ENCODE results near the gene DNMT3L.
"Not testable (repeated sequence)": the region's sequence is repeated elsewhere in the genome, so short reads cannot be mapped to it uniquely, and the experiment has no call there.

DNMT3L gene

GRCh38 chr21:44294391-44295162, 32.9 kb upstream of the DNMT3L start:
- DNase-seq = no peak

- DNase-seq = no peak
These were observed 32.0 kb upstream of the DNMT3L start for GRCh38 chr21:44293551-44294231.

- DNase-seq = no peak
These were observed 31.1 kb upstream of the DNMT3L start for GRCh38 chr21:44292812-44293195.

GRCh38 chr21:44291936-44292811, 30.5 kb upstream of the DNMT3L start:
- DNase-seq = no peak

- DNase-seq = no peak
These were observed 29.6 kb upstream of the DNMT3L start for GRCh38 chr21:44291078-44291935.

- no peak for DNase-seq
These were observed 28.8 kb upstream of the DNMT3L start for GRCh38 chr21:44290327-44291077.

- DNase-seq = no peak
These were observed 27.8 kb upstream of the DNMT3L start for GRCh38 chr21:44289381-44290010.

- DNase-seq = no peak
These were observed 26.8 kb upstream of the DNMT3L start for GRCh38 chr21:44288251-44289110.

GRCh38 chr21:44286716-44287632, 25.3 kb upstream of the DNMT3L start:
- DNase-seq = no peak

- no peak for DNase-seq
These were observed 24.5 kb upstream of the DNMT3L start for GRCh38 chr21:44286086-44286715.

GRCh38 chr21:44285138-44285992, 23.7 kb upstream of the DNMT3L start, which contains the start of gene AIRE:
AIRE (plus strand) TSS chr21:44285876; CDS start chr21:44286007, 131 bp downstream.
- no peak for DNase-seq

GRCh38 chr21:44283948-44284347, 22.3 kb upstream of the DNMT3L start:
- no peak for DNase-seq

- not testable (repeated sequence) for DNase-seq
These were observed 21.6 kb upstream of the DNMT3L start for GRCh38 chr21:44283211-44283785.

GRCh38 chr21:44282370-44282769, 20.7 kb upstream of the DNMT3L start:
- no peak for DNase-seq

GRCh38 chr21:44281801-44282200, 20.1 kb upstream of the DNMT3L start:
- no peak for DNase-seq

- no peak for DNase-seq
These were observed 17.9 kb upstream of the DNMT3L start for GRCh38 chr21:44279354-44280260.
